Stimulated activated CD4-positive, alpha-beta T cell treated with anti-CD3 and anti-CD28 coated beads, TNF-alpha, amount 100 ng/mL, for 1 hour (primary cell): ENCODE measurements around the gene GCSAM.
A peak's percentile ranks its signal among the peaks of the same experiment; 100 is the strongest.

Experiments
- DNase-seq, 3 donors: peaks; one replicate each; pipeline ENCODE4 v3.0.0-alpha.2; 2020; ENCODE audit warnings: low read depth in 3 of 3, low spot score in 1 of 3

The GCSAM gene

GRCh38 chr3:112129925-112130637 lies 3.0 kb downstream of the GCSAM start:
- DNase-seq: no peak

GRCh38 chr3:112128843-112129727 lies 4.0 kb downstream of the GCSAM start:
- peak in 2 of 3 donors; percentile 16 to 42 for DNase-seq

GRCh38 chr3:112127522-112128494 lies 5.2 kb downstream of the GCSAM start:
- DNase-seq: no peak

GRCh38 chr3:112126511-112126911 lies 6.5 kb downstream of the GCSAM start:
- no peak for DNase-seq

- DNase-seq: no peak
Measured at GRCh38 chr3:112124907-112125607, 8.0 kb downstream of the GCSAM start.

- DNase-seq: no peak
Measured at GRCh38 chr3:112123548-112123947, 9.5 kb downstream of the GCSAM start.

GRCh38 chr3:112122870-112123269 lies 10.2 kb downstream of the GCSAM start:
- DNase-seq: no peak

GRCh38 chr3:112121577-112122547 lies 11.2 kb downstream of the GCSAM start:
- DNase-seq: no peak

- no peak for DNase-seq
Measured at GRCh38 chr3:112119962-112120836, 12.8 kb downstream of the GCSAM start.

GRCh38 chr3:112117841-112118571 lies 15.0 kb downstream of the GCSAM start:
- no peak for DNase-seq

- DNase-seq: no peak
Measured at GRCh38 chr3:112117415-112117814, 15.6 kb downstream of the GCSAM start.

GRCh38 chr3:112116748-112117186 lies 16.3 kb downstream of the GCSAM start:
- DNase-seq: no peak

GRCh38 chr3:112115806-112116383 lies 17.2 kb downstream of the GCSAM start:
- DNase-seq: no peak

GRCh38 chr3:112115161-112115739 lies 17.8 kb downstream of the GCSAM start:
- no peak for DNase-seq

- DNase-seq: no peak
Measured at GRCh38 chr3:112114576-112115160, 18.4 kb downstream of the GCSAM start.

- peak in 2 of 3 donors; percentile 25 to 35 for DNase-seq
Measured at GRCh38 chr3:112111785-112112402, 21.2 kb downstream of the GCSAM start.
